ENCODE data around the gene RNF11.

- no peak for TF ChIP-seq POLR2AphosphoS5 (IDR thresholded peaks at IDR 0.05; ENCODE audit: low read depth, low read length)
- no peak for TF ChIP-seq REST (IDR thresholded peaks at IDR 0.05; ENCODE audit: insufficient read depth in 1 of 2, low read depth in 2 of 2, low read length in 2 of 2)
- no peak for TF ChIP-seq TAF1 (IDR thresholded peaks at IDR 0.05; ENCODE audit: borderline replicate concordance, insufficient read depth, low read length)
Measured at GRCh38 chr1:51299185-51299885, 63.3 kb downstream of the RNF11 start.

All from PFSK-1 (cell line).